Measurements from ENCODE around the gene CABCOCO1. TPM values are rescaled to one million over a fixed set of nuclear protein-coding genes. Genes with fewer than 3 reads are reported as not detected.

Gene CABCOCO1
- total RNA-seq, 2 donors from 2014 or later, result 0.35 TPM; not detected in 1

DNA sequence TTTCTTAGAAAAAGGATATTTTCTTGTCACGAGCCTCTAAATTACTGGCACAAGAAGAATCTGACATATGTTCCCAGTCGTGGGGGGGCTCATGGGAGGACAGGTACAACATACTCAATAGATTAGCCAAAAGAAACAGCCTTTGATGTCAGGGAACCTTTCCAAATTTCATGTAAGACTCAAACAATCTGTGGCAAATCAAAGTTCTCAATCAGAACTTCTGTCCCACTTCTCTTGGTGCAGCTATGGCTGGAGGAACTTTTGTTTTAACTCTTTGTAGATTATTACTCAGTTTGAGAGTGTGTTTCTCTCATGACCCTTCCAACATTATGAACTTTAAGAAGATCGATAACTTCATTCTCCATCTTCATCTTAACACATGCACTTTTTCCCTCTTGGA lies 124.4 kb downstream of the CABCOCO1 start:
- Histone ChIP-seq H3K4me1 (peaks cover 0 to 7% of the 10 kb centered on the region in 2 donors), H3K27ac (no peak overlapping the region), H3K27me3 (no peaks in the 10 kb centered on the region), H3K4me3 (no peak overlapping the region), H3K9me3 (no peaks in the 10 kb centered on the region), H3K36me3 (no peaks in the 10 kb centered on the region)
- no peak for DNase-seq (ENCODE audit: low spot score)
- TF ChIP-seq, protein P1, sequence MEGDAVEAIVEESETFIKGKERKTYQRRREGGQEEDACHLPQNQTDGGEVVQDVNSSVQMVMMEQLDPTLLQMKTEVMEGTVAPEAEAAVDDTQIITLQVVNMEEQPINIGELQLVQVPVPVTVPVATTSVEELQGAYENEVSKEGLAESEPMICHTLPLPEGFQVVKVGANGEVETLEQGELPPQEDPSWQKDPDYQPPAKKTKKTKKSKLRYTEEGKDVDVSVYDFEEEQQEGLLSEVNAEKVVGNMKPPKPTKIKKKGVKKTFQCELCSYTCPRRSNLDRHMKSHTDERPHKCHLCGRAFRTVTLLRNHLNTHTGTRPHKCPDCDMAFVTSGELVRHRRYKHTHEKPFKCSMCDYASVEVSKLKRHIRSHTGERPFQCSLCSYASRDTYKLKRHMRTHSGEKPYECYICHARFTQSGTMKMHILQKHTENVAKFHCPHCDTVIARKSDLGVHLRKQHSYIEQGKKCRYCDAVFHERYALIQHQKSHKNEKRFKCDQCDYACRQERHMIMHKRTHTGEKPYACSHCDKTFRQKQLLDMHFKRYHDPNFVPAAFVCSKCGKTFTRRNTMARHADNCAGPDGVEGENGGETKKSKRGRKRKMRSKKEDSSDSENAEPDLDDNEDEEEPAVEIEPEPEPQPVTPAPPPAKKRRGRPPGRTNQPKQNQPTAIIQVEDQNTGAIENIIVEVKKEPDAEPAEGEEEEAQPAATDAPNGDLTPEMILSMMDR (IDR thresholded peaks at IDR 0.05), result no peak

DNA sequence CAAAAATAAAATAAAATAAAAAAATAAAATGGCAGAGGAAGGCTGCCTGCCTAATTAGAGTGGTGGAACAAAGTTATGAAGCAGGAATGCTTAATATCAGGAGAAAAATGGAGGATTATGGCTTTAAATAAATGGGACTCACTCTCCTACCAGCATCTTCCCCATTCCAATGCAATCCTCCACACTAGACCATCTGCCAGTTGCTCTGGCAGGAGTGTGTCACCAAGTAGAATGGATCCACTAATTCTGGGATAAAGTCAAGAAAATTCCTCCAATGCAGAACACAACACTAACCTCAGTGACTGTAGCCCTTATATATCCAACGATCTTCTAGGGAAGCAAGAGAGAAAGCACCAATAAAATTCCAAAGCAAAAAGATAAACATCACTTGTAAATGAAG lies 126.3 kb downstream of the CABCOCO1 start:
- H3K4me1 ChIP-seq, result peaks cover 0 to 7% of the 10 kb centered on the region in 2 donors
- DNase-seq (ENCODE audit: low spot score), result no peak
- TF ChIP-seq, protein P1 (IDR thresholded peaks at IDR 0.05), result no peak
- H3K4me3 ChIP-seq, result no peak overlapping the region
- H3K27me3 ChIP-seq, result no peaks in the 10 kb centered on the region
- H3K36me3 ChIP-seq, result no peaks in the 10 kb centered on the region
- H3K9me3 ChIP-seq, result no peaks in the 10 kb centered on the region
- no peak overlapping the region for H3K27ac ChIP-seq

DNA sequence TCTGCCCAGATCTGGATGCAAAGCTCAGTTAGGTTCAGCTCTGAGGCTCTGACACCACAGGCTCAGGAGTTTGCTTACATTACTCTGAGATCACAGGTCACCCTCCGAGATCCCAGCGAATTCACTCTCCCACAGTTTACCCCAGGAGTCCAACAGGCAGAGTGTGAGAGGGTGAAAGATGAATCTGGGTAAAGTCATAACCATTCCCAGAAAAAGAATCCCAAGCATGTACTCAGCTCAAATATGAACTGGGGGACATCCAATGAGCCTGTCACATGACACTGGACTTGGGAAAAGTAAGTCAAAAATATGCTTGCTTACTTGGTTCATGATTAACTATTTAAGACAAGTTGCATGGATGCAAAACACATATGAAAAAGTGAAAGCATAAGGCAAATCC lies 128.5 kb downstream of the CABCOCO1 start:
- Histone ChIP-seq H3K4me1 (peaks cover 0 to 7% of the 10 kb centered on the region in 2 donors), H3K4me3 (no peak overlapping the region), H3K36me3 (no peaks in the 10 kb centered on the region), H3K27me3 (no peaks in the 10 kb centered on the region), H3K9me3 (no peaks in the 10 kb centered on the region), H3K27ac (no peak overlapping the region)
- DNase-seq (ENCODE audit: low spot score), result no peak
- TF ChIP-seq, protein P1 (IDR thresholded peaks at IDR 0.05), result no peak

DNA sequence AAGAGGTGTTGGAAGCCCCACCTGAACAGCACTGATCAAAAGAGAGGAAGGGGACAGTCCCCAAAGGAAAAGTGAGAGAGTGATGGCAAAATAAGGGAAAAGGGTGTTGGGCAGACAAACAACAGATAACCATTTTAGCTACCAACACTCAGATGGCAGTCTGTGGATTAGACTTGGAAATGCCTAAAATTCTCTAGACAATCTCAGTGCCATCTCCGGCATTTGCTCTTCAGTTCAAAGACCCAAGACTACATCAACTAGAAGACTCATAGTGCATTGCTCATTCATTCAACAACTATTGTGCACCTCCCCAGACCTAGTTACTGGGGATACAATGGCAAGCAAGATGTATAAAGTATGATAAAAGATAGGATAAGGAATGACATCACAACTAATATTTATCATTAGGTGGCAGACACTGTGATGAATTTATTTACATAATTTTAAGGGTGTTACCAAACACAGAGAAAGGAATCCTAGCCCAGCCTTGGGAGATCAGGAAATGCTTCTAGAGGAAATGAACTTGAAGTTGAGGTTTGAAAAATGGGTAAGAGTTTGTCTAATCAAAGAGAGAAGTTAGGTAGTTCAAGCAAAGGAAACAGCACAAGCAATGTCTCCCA lies 129.5 kb downstream of the CABCOCO1 start:
- Histone ChIP-seq H3K27me3 (no peaks in the 10 kb centered on the region), H3K4me1 (peaks cover 0 to 4% of the 10 kb centered on the region in 2 donors)

DNA sequence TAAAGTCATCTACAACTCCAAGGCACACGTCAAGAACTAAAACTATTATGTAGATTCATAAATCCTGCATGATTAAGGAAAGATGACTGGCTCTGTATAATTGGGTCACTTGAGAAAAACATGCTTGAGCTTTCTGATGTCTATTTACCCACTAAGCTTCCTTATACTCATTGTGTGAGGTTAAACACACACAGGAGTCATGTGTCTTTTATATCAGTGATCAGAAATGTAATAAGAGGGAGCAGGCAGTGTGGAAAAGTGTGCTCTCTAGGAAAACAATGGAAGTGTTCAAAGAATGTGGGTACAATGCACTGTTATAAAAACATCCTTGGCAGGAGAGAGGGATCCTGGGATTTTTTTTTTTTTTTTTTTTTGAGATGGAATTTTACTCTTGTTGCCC lies 130.2 kb downstream of the CABCOCO1 start:
- no peaks in the 10 kb centered on the region for H3K36me3 ChIP-seq
- no peaks in the 10 kb centered on the region for H3K9me3 ChIP-seq
- TF ChIP-seq, protein P1 (IDR thresholded peaks at IDR 0.05), result no peak
- H3K4me3 ChIP-seq, result no peak overlapping the region
- H3K4me1 ChIP-seq, result no peaks in the 10 kb centered on the region
- DNase-seq (ENCODE audit: low spot score), result no peak
- H3K27me3 ChIP-seq, result no peaks in the 10 kb centered on the region
- no peak overlapping the region for H3K27ac ChIP-seq

More for the DNA sequence above, 129.5 kb downstream of the CABCOCO1 start:
- DNase-seq (ENCODE audit: low spot score), result no peak
- Histone ChIP-seq H3K36me3 (no peaks in the 10 kb centered on the region), H3K27ac (no peak overlapping the region), H3K4me3 (no peak overlapping the region), H3K9me3 (no peaks in the 10 kb centered on the region)
- TF ChIP-seq, protein P1 (IDR thresholded peaks at IDR 0.05), result no peak
